ENCODE measurements around the gene SETD7. TPM values are rescaled to one million over a fixed set of nuclear protein-coding genes. Genes with fewer than 3 reads are reported as not detected.
"Not testable (repeated sequence)": the region's sequence is repeated elsewhere in the genome, so short reads cannot be mapped to it uniquely, and the experiment has no call there.

The SETD7 gene
- total RNA-seq, 1 donor from 2014 or later = 70.6 TPM

DNA sequence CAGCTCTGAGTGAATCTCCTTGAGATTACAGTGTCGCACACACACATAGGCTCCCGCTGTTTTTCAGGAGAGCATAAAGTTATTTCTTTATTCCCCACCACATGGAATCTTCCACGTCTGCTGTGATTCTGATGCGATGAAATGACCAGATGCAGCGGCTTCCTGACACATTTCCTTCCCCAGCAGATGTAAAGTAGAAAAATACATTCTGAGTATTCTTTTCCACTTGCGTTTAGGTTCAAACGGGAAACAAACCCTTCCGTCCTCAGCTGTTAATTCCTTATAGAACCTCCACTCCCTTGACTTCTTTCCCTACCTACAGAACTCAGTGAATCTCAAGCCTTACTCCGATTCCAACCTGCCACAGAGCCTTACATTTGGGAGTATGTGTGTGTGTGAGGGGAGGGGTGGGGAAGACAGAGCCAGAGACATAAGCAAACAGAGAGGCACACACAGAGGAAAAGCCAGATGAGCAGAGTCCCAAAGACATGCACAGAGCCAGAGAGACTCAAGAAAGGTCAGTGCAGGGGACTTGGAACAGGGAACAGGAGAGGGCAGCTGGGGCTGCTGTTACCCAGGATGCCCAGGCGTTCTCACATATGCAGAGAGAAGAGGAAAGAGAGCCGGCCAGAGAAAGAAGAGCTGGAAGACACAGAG, 47.3 kb downstream of the SETD7 start:
- peak; percentile 76 for DNase-seq

DNA sequence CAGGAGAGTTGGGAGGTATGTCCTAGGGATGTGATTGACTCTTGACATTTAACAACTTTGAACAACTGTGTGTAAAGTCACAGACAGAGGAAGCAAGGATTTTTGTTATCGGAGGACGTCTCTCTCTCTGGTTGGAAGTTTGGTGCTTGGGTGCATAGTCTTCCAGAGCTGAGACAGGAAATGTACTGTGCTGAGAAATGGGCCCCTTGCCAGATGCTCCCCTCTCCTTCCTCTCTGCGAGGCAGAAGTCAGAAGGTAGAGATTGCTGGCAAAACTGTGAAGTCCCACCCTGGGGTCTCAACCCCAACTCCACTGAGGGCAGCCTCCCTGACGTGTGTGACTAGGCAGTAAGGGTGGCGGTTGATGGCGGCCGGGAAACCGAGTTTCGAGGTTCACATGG, 49.2 kb downstream of the SETD7 start:
- peak; percentile 50 for DNase-seq

DNA sequence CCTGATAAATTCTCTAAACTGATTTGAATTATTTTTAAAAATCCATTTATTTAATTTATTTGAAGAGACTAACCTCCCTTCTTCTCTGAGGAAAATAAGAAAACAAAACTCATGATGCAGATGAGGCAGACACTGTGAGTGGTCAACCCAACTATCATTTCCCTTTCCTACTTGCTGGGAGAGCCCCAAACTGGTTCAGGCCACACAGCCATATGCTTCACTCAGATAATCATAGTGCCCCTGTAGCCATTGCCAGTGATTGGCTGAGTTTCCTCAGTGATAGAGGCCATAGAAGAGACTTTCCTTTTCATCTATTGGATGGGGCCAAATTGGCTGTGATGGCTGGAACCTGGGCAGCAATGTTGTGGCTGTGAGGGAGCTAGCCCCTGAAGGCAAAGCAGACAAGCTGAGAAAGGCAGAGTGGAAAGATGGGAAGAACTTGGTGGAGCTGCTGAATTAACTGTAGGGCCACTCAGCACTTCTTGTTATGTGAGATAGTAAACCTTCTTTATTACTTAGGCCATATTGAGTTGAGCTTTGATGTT, 52.3 kb downstream of the SETD7 start:
- no peak for DNase-seq

DNA sequence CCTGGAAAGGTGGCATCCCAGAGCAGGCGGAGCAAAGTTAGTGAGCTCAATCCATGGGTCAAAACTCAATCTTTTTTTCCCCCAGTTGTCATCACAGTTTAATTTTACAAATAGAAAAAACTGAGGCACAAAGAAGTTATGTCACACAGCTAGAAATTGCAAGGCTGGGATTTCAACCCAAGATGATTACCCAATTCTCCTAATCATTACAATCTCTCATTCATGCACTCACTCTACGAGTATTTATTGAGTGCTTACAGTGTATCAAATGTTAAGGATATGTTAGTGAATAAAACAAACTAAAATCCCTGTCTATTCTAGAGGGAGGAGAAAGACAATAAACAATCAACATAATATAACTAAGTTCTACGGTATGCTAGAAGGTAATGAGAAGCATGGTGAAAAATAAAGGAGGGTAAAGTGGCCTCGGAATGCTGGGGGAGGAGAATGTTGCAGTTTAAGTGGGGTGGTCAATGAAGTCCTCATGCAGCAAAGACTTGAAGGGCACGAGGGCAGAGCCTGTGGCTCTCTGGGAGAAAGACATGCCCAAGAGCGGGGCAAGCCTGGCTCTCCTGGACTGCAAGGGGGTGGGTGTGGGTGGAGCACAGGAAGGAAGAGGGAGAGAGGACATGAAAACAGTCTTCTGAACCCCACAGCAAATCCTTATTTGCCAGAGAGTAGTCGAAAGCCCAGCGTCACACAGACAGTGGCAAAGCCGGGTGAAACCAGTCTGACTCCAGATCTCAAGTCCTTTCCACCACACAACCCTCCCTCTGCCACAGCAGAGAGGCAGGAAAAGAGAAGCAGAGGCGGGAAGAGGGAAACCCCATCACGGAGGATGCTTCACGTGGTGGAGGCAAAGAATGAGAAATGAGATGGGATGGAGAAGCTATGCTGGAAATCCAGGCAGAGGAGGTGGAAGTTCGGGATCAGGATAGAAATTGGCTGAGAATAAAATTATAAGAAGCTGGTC, 53.8 kb downstream of the SETD7 start:
- peak; percentile 19 for DNase-seq

DNA sequence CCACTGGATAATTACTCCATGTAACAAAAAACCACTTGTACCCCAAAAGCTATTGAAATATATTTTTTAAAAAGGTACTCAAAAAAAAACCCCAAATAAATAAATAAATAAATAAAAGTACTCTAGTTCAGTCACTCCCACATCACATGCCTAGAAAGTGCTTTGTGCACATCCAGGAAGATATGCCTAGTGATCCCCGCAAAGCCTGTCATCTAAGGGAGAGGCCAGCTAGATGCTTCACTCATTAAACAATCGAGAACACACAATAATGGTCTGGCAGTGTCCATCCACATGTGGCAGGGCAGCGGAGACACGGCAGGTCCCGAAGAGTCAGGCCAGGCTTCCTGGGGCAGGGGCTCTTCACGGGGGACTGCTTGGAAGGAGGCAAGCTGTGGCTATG, 54.5 kb downstream of the SETD7 start:
- DNase-seq = no peak

DNA sequence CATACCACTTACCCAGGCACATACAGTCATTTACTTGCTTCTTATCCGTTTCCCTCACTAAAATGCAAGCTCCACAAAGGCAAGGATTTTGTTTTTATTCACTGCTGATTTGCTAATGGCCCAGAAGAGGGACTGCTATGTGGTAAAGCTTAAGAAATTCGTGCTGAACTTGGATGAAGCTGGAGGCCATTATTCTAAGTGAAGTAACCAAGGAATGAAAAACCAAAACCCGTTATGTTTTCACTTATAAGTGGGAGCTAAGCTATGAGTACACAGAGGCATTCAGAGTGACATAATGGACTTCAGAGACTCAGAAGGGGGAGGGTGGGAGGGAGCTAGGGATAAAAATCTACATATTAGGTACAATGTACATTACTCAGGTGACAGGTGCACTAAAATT, 54.9 kb downstream of the SETD7 start:
- DNase-seq = no peak

DNA sequence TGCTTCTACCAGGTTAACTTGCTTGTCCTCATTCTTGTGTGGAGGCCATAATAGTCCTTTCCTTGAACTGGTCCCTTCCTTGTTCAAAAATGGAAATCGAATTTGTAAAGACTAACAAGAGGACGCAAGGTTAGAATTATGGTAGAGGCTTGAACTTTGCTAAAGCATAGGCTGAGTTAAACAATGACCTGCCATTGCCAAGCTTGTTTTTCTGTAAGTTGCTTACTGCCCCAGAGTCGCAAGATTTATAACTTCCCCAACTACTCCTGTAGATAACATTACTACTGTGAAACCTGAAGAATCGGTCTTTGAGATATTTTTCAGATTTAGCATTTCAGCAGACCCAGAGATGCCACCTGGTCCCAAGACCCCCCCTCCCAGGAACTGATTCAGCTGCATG, 56.8 kb downstream of the SETD7 start:
- DNase-seq = no peak

DNA sequence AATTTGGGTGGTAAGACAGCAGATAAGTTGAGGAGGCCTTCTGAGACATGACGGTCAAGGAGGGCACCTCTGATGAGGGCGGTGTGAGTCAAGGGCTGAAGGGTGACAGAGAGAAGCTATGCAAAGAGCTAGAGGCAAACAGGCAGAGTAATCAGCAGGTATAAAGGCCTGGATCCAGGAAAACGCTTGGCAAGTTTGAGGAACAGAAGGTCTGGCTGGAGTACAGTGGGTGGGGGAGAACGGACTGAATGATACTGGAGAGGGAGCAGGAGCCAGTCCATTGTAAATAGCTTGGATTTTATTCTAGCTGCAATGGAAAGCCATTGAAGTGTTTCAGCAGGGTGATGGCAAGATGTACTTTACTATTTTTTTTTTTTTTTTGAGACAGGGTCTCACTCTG, 62.8 kb downstream of the SETD7 start:
- no peak for DNase-seq

DNA sequence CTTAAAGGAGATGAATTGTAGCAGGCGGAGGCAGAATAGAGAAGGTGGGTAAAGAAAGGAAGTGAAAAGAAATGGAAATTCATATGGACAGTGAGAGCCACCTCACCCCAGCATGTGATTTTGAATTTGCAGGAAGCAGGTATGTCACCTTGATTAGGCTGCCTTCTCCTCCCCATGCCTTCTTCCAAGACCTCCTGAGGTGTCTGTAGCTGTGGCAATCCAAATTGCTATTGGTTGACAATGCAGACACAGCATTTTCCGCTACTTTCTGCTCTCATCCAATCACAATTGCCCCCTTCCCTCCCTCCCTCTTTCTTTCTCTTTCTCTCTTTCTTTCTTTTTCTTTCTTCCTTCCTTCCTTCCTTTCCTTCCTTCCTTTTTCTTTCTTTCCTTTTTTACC, 63.6 kb downstream of the SETD7 start:
- DNase-seq = no peak

DNA sequence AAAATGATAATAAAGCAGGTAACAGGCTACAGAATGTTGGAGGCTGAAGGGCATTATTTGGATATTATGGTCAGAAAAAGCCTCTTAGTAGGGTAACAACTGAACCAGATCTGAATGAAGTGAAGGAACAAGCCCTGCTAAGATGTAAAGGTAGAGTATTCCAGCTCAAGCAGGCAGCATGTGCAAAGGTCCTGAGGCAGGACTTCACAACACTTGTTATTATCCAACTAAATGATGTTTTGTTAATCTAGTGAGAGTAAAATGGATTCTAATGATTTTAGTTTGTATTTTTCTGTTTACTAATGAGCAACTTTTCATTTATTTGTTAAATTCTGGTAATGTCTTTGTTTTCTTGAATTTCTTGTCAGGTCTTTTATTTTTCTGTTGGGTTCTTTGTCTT, 66.4 kb downstream of the SETD7 start:
- DNase-seq = no peak

DNA sequence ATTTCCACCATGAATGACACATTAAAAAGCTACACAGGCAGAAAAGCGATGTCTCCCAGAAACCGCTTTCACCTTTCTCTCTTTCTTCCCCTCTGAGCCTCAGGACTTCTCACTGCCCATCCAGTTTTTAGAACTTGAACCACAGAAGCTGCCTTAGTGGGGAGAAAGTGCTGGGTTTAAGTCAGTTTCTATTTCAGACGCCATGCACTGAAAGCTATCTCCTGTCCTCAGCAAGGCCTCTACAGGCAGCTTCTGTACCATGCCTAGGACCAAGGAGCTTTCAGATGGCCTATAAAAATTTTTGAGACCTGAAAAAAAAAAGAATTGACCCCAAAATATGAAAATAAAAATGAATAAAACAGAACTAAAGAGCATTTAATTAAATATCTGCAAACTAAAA, 67.6 kb downstream of the SETD7 start:
- no peak for DNase-seq

DNA sequence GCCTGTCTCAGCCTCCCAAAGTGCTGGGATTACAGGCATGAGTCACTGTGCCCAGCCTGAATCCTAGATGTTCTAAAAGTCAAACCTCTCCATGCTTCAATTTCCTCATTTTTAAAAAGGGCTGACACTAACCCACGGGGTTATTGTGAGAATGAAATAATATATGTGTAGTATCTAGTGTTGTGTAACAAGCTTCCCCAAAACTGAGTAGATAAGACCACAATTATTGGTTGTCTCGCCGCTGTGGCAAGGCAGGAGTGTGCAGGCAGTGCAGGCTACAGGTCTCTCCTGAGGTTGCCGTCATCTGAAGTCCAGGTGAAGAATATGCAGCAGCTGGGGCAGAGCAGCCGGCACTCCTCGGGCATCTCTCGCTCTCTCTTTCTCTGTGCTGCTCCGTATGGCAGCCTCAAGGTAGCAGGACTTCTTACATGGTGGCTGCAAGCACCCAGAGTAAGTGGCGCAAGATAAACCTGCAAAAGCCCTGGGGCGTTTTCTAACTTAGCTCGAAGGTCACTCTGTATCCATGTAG, 71.2 kb downstream of the SETD7 start:
- DNase-seq = no peak

DNA sequence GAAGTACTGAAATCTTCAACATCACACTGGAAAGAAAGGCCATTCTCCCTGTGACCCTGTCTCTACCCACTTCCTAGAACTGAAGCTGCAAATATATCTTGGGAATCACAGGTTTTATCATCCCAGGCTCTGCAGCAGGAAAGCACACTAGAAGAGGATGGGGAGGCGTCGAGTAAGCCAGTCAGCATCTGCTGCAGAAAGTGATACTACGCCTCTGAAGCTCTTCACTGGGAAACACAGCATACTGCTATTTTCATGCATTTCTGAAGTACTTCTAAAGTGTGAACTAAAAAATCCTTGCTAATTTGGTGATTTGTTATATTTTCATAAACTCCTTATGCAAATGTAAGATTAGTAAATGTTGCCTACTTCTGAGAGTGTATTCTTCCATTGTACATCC, 73.0 kb downstream of the SETD7 start:
- no peak for DNase-seq

DNA sequence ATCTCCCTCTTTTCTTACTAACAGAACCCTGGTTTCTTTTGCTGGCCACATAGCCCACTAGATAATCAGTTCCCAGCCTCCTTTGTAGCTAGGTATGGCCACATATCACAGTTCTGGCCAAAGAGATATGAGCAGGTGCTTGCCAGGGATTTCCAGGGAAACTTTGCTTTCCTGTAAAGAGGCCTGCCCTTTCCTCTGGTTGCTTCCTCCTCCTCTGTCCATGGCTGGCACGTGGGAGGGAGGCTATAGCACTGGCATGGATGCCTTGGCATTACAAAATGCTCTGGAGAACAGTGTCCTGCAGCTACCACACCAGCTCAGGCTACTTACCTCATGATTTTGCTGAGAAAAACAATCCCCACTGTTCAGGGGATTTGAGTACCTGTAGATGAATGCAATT, 74.6 kb downstream of the SETD7 start:
- peak; percentile 29 for DNase-seq

DNA sequence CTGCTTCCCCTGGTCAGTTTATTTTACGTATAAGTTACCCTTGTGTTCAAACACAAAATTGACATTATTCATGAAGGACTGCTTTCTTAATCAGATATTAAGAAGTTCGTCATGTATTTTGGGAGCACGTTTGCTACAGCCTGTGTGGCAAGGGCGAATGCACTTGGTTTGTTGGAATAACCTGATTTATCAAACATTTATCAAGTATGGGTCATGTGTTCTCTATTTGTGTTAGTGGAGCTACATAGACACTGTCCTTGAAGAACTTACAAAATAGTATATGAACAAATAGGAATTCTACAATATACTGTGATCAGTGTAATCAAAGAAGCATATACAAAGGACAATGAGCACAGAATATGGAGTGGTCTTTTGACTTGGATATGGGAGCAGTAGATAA, 79.7 kb downstream of the SETD7 start:
- no peak for DNase-seq

DNA sequence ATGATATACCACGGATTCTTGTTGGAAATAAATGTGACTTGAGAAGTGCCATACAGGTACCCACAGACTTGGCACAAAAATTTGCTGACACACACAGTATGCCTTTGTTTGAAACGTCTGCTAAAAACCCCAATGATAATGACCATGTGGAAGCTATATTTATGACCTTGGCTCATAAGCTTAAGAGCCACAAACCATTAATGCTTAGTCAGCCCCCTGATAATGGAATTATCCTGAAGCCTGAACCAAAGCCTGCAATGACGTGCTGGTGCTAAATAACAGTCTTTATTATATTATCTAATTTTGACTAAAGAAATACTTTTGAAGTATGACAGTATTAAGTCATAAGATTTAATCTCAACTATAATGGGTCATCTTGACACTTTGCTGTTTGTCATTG, 83.2 kb downstream of the SETD7 start:
- no peak for DNase-seq

DNA sequence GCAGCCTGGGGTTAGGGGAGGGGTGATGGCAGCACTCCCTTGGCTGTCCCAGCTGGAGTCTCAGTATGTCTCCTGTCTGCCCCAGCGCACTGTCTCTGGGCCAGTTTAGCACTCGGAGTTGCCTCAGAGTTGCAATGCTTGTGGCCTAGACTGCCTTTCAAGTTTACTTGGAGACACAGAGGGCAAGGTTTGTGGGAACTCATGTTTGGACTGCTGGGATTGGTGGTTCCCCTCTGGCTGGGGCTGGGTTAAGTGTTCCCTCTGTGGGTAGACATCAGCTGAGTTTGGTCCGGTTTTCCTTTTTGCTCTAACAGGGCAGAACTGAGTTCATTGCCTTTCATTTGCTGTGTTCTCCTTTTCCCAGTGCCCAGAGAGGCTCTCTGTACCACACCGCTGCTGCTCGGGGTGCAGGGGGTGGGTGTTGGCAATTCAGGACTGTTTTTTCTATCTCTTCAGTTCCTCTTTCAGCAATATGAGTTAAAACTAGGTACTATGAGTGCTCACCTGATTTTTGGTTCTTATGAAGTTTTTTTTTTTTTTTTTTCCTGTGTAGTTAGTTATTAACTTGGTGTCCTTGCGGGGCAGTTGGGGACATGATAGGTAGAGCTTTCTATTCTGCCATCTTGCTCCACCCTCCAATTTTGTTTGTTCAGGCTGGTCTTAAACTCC, 84.9 kb downstream of the SETD7 start:
- DNase-seq = no peak

DNA sequence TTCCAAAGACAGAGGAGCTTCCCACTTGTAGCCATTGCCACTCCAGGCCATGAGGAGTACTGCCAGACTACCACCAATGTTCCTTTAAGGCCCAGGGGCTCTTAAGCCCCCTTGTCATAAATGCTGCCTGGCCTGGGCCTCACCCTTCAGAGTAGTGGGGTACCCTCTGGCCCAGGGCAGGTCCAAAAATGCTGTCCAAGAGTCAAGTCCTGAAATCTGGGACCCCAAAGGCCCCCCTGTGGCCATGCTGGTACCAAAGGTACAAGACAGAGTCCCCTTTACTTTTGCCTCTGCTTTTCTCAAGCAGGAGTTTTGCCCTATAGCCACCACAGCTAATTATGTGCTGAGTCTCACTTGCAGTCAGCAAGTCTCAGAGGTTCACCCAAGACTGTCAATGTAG, 85.7 kb downstream of the SETD7 start:
- no peak for DNase-seq

DNA sequence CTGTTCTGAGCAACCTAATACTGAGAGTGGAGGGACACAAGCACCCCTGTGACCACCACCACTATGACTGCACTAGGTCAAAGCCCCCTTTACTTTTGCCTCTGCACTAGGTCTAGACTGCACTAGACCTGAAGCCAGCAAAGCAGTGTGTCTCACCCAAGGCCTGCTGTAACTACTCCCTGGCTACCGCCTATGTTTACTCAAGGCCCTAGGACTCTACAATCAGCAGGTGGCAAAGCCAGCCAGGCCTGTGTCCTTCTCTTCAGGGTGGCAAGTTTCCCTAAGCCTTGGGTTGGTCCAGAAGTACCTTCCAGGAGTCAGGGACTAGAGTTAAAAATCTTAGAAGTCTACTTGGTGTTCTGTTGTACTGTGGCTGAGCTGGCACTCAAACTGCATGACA, 86.2 kb downstream of the SETD7 start:
- no peak for DNase-seq

DNA sequence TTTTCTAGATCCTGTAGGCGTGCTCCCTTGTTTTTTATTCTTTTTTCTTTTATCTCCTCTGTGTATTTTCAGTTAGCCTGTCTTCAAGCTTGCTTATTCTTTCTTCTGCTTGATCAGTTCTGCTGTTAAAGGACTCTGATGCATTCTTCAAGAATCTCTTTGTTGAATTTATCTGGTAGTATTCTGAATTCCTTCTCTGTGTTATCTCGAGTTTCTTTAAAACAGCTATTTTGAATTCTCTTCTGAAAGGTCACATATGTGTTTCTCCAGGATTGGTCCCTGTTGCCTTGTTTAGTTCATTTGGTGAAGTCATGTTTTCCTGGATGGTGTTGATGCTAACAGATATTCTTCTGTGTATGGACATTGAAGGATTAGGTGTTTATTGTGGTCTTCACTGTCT, 86.8 kb downstream of the SETD7 start:
- no peak for DNase-seq

DNA sequence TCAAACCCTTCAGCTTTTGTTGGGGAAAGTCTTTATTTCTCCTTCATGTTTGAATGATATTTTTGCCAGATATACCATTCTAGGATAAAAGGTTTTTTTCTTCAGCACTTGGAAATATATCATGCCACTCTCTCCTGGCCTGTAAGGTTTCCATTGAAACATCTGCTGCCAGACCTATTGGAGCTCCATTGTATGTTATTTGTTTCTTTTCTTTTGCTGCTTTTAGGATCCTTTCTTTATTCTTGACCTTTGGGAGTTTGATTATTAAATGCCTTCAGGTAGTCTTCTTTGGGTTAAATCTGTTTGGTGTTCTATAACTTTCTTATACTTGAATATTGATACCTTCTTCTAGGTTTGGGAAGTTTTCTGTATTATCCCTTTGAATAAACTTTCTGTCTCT, 87.3 kb downstream of the SETD7 start:
- DNase-seq = not testable (repeated sequence)

DNA sequence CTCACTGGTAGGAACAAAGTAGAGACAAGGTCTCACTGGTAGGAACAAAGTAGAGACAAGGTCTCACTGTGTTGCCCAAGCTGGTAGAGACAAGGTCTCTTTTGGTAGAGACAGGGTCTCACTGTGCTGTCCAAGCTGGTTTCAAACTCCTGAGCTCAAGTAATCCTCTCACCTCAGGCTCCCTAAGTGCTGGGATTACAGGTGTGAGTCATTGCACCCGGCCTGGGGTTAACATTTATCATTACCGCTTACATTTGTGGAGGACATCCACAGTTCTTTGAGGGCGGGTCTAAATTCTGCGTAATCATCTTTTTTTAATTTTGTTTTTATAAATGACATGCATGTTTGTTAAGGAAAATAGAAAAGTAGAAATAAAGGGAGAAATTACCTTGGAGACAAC, 90.1 kb downstream of the SETD7 start:
- no peak for DNase-seq

DNA sequence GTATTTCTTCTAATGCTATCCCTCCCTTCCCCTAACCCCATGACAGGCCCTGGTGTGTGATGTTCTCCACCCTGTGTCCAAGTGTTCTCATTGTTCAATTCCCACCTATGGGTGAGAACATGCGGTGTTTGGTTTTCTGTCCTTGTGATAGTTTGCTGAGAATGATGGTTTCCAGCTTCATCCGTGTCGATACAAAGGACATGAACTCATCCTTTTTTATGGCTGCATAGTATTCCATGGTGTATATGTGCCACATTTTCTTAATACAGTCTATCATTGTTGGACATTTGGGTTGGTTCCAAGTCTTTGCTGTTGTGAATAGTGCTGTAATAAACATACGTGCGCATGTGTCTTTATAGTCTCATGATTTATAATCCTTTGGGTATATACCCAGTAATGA, 91.5 kb downstream of the SETD7 start:
- DNase-seq = not testable (repeated sequence)

Measured in dermis blood vessel endothelial cell (primary cell).